Endodermal cell (in vitro differentiated cells): Measurements from ENCODE around the gene CDKN3. TPM values are rescaled to one million over a fixed set of nuclear protein-coding genes. Genes with fewer than 3 reads are reported as not detected.
"Not testable (repeated sequence)": the region's sequence is repeated elsewhere in the genome, so short reads cannot be mapped to it uniquely, and the experiment has no call there.

Source experiments
- DNase-seq: peaks from one replicate; pipeline ENCODE4 v3.0.0-alpha.2; 2017
- H3K27ac ChIP-seq: 2 replicates; pipeline ENCODE4 v1.5.1; 2013; ENCODE audit warnings: mild to moderate bottlenecking, low read depth, low read length, moderate library complexity
- H3K27me3 ChIP-seq: 2 replicates; pipeline ENCODE4 v1.6.1; 2013; ENCODE audit warnings: mild to moderate bottlenecking, low read length, moderate library complexity; ENCODE audit not compliant: insufficient read depth, control insufficient read depth, poor library complexity, severe bottlenecking
- H3K36me3 ChIP-seq: 2 replicates; pipeline ENCODE4 v1.7.0; 2013; ENCODE audit warnings: mild to moderate bottlenecking, low read length, moderate library complexity; ENCODE audit not compliant: control insufficient read depth, insufficient read depth
- H3K4me1 ChIP-seq: one replicate; pipeline ENCODE4 v1.7.0; 2013; ENCODE audit warnings: low read length; ENCODE audit not compliant: control insufficient read depth, insufficient read depth
- H3K4me3 ChIP-seq: 2 replicates; pipeline ENCODE4 v1.5.1; 2013; ENCODE audit warnings: mild to moderate bottlenecking, low read length, moderate library complexity
- H3K9ac ChIP-seq: 2 replicates; pipeline ENCODE4 v1.6.1; 2013; ENCODE audit warnings: mild to moderate bottlenecking, low read length, moderate library complexity; ENCODE audit not compliant: poor library complexity, severe bottlenecking; ENCODE audit errors: extremely low read depth
- H3K9me3 ChIP-seq: 2 replicates; pipeline ENCODE4 v1.6.1; 2013; ENCODE audit warnings: mild to moderate bottlenecking, low read length, moderate library complexity; ENCODE audit not compliant: control insufficient read depth
- H3K27ac Mint-ChIP-seq: 2 replicates; pipeline ENCODE4 v1.8.0; 2020; ENCODE audit warnings: mixed read lengths
- H3K27me3 Mint-ChIP-seq: 2 replicates; pipeline ENCODE4 v1.8.0; 2021; ENCODE audit warnings: mild to moderate bottlenecking, mixed read lengths; ENCODE audit not compliant: insufficient read depth
- H3K36me3 Mint-ChIP-seq: 2 replicates; pipeline ENCODE4 v1.8.0; 2020; ENCODE audit warnings: low read depth, mixed read lengths
- H3K4me1 Mint-ChIP-seq: 2 replicates; pipeline ENCODE4 v1.8.0; 2020; ENCODE audit warnings: mixed read lengths
- H3K4me3 Mint-ChIP-seq: 2 replicates; pipeline ENCODE4 v1.8.0; 2020; ENCODE audit warnings: mild to moderate bottlenecking, moderate library complexity, mixed read lengths
- H3K9me3 Mint-ChIP-seq: 2 replicates; pipeline ENCODE4 v1.8.0; 2020; ENCODE audit warnings: mild to moderate bottlenecking, mixed read lengths
- CTCF ChIP-seq: fragments of 200-600 bp; sonication (generic); conservative IDR thresholded peaks from 2 replicates; pipeline ENCODE4 v1.5.0; 2021; ENCODE audit warnings: antibody characterized with exemption, mild to moderate bottlenecking
- WGBS, 2 experiments: methylation state at CpG; one replicate each; pipeline versions ENCODE4 v1.1.5 to v1.1.7; 2013; ENCODE audit warnings: missing lambda C conversion rate in 2 of 2, mixed read lengths in 1 of 2; ENCODE audit not compliant: insufficient coverage in 1 of 2, insufficient read length in 1 of 2; 5-methylcytosine and 5-hydroxymethylcytosine counted together
- total RNA-seq, 2 donors: library from RNA; stranded (reverse); fragmentation: NEBNext Ultra II Directional in 1 of 2; extraction: Animal tissue kit (Norgen Biotek cat#: 25700) in 1 of 2; gene quantifications; 2 replicates in 1 of 2; 3 replicates in 1 of 2; pipeline ENCODE4 v1.2.1, GENCODE V29; 2021

CDKN3 gene
- total RNA-seq, 2 donors from 2014 or later, result 31.5 to 39.8 TPM

- H3K27ac Mint-ChIP-seq, result no peak overlapping the region
- 95 to 96% methylated on average over 2 to 3 of the region's 3 CpGs for WGBS, 2 experiments
Observed at GRCh38 chr14:54457609-54457996, 60.8 kb downstream of the CDKN3 start.

GRCh38 chr14:54458536-54458935, 61.7 kb downstream of the CDKN3 start:
- not testable (repeated sequence) for H3K27ac ChIP-seq, H3K36me3 Mint-ChIP-seq, H3K4me3 ChIP-seq, H3K27me3 Mint-ChIP-seq, H3K9ac ChIP-seq, H3K4me1 Mint-ChIP-seq, H3K4me3 Mint-ChIP-seq, H3K27me3 ChIP-seq, DNase-seq, H3K36me3 ChIP-seq, H3K27ac Mint-ChIP-seq, H3K4me1 ChIP-seq
- peaks cover 12% of the 10 kb centered on the region for H3K9me3 ChIP-seq
- peaks cover 25% of the 10 kb centered on the region for H3K9me3 Mint-ChIP-seq

More at GRCh38 chr14:54457609-54457996, 60.8 kb downstream of the CDKN3 start:
- no peaks in the 10 kb centered on the region for H3K36me3 Mint-ChIP-seq
- no peak for TF ChIP-seq CTCF
- no peaks in the 10 kb centered on the region for H3K27me3 ChIP-seq
- no peak overlapping the region for H3K27ac ChIP-seq
- peaks cover 25% of the 10 kb centered on the region for H3K9me3 Mint-ChIP-seq
- no peaks in the 10 kb centered on the region for H3K4me1 Mint-ChIP-seq
- H3K4me1 ChIP-seq, result no peaks in the 10 kb centered on the region
- DNase-seq, result no peak
- H3K9me3 ChIP-seq, result peaks cover 12% of the 10 kb centered on the region
- no peak overlapping the region for H3K4me3 Mint-ChIP-seq
- H3K36me3 ChIP-seq, result no peaks in the 10 kb centered on the region
- no peak overlapping the region for H3K9ac ChIP-seq
- H3K27me3 Mint-ChIP-seq, result no peaks in the 10 kb centered on the region
- no peak overlapping the region for H3K4me3 ChIP-seq

DNA sequence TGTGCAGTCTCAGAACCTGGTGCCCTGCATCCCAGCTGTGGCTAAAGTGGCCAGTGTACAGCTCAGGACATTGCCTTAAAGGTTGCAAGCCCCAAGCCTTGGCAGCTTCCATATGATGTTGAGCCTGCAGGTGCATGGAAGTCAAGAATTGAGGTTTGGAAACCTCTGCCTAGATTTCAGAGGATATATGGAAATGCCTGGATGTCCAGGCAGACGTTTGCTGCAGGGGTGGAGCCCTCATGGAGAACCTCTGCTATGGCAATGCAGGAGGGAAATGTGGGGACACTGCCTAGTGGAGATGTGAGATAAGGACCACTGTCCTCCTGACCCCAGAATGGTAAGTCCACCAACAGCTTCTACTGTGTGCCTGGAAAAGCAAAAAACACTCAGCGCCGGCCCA, 62.3 kb downstream of the CDKN3 start:
- H3K27me3 ChIP-seq, result no peaks in the 10 kb centered on the region
- no peaks in the 10 kb centered on the region for H3K4me1 Mint-ChIP-seq
- H3K36me3 Mint-ChIP-seq, result no peaks in the 10 kb centered on the region
- no peaks in the 10 kb centered on the region for H3K36me3 ChIP-seq
- no peaks in the 10 kb centered on the region for H3K4me1 ChIP-seq
- peaks cover 25% of the 10 kb centered on the region for H3K9me3 Mint-ChIP-seq
- H3K9ac ChIP-seq, result no peak overlapping the region
- H3K27ac ChIP-seq, result no peak overlapping the region
- no peak for TF ChIP-seq CTCF
- H3K4me3 Mint-ChIP-seq, result no peak overlapping the region
- H3K27me3 Mint-ChIP-seq, result no peaks in the 10 kb centered on the region
- no peak for DNase-seq
- peaks cover 12% of the 10 kb centered on the region for H3K9me3 ChIP-seq
- WGBS, 2 experiments, result 89 to 92% methylated on average over 3 of the region's 3 CpGs
- H3K27ac Mint-ChIP-seq, result no peak overlapping the region
- H3K4me3 ChIP-seq, result no peak overlapping the region

GRCh38 chr14:54462048-54462447, 65.2 kb downstream of the CDKN3 start:
- Mint-ChIP-seq H3K4me3 (no peak overlapping the region), H3K27ac (no peak overlapping the region), H3K27me3 (no peaks in the 10 kb centered on the region), H3K36me3 (no peaks in the 10 kb centered on the region), H3K4me1 (no peaks in the 10 kb centered on the region), H3K9me3 (peaks cover 30% of the 10 kb centered on the region)
- no peak overlapping the region for H3K27ac ChIP-seq
- no peak overlapping the region for H3K4me3 ChIP-seq
- WGBS, 2 experiments, result 87 to 95% methylated on average over 4 to 5 of the region's 5 CpGs
- H3K36me3 ChIP-seq, result no peaks in the 10 kb centered on the region
- TF ChIP-seq CTCF, result no peak
- no peaks in the 10 kb centered on the region for H3K4me1 ChIP-seq
- no peak for DNase-seq
- no peaks in the 10 kb centered on the region for H3K27me3 ChIP-seq
- no peak overlapping the region for H3K9ac ChIP-seq
- peaks cover 18% of the 10 kb centered on the region for H3K9me3 ChIP-seq
